Activated CD8-positive, alpha-beta T cell treated with anti-CD3 and anti-CD28 coated beads for 36 hours (primary cell): Measurements from ENCODE around the gene POLR2H. TPM values are rescaled to one million over a fixed set of nuclear protein-coding genes. Genes with fewer than 3 reads are reported as not detected.

Source experiments
- ATAC-seq: fragments of 200-7000 bp; cut with Tn5 transposase; one replicate; pipeline ENCODE4 v1.10.0; 2021; ENCODE audit warnings: mild to moderate bottlenecking, moderate library complexity
- CTCF ChIA-PET: fragments of 350-600 bp; sonication (Branson Sonifier 250); formaldehyde crosslinking; loops from one replicate; lab custom pipeline; 2021; ENCODE audit warnings: antibody characterized with exemption; lab: Charles Lee
- POLR2A ChIA-PET: fragments of 350-600 bp; sonication (Branson Sonifier 250); formaldehyde crosslinking; loops from one replicate; lab custom pipeline; 2021; ENCODE audit warnings: antibody characterized with exemption; lab: Charles Lee
- DNase-seq: peaks from one replicate; pipeline ENCODE4 v3.0.0-alpha.2; 2020
- H3K27ac Mint-ChIP-seq: one replicate; pipeline ENCODE4 v1.8.0; 2021; ENCODE audit warnings: mild to moderate bottlenecking, mixed read lengths
- H3K27me3 Mint-ChIP-seq: one replicate; pipeline ENCODE4 v1.8.0; 2021; ENCODE audit warnings: mixed read lengths
- H3K36me3 Mint-ChIP-seq: one replicate; pipeline ENCODE4 v1.8.0; 2021; ENCODE audit warnings: low read depth, mixed read lengths
- H3K4me1 Mint-ChIP-seq: one replicate; pipeline ENCODE4 v1.8.0; 2021; ENCODE audit warnings: low read depth, mixed read lengths
- H3K4me3 Mint-ChIP-seq: one replicate; pipeline ENCODE4 v1.8.0; 2021; ENCODE audit warnings: mild to moderate bottlenecking, moderate library complexity, mixed read lengths
- H3K9me3 Mint-ChIP-seq: one replicate; pipeline ENCODE4 v1.8.0; 2021; ENCODE audit warnings: mixed read lengths
- CTCF ChIP-seq: fragments of 200-600 bp; IDR thresholded peaks from one replicate; pipeline ENCODE4 v1.8.0; 2022; ENCODE audit warnings: antibody characterized with exemption, mild to moderate bottlenecking
- intact Hi-C: fragments of 100-400 bp; cut with micrococcal nuclease; formaldehyde crosslinking; loops from one replicate; pipeline ENCODE4 v1.10.0; 2022
- total RNA-seq, 2 experiments: library from RNA; stranded (reverse); gene quantifications; one replicate each; pipeline ENCODE4 v1.2.3, GENCODE V29; 2021

POLR2H gene
- total RNA-seq, 2 experiments from 2014 or later, result 166 to 169 TPM

GRCh38 chr3:184414418-184415202 is 53.1 kb downstream of the POLR2H start:
- no peak overlapping the region for H3K4me3 Mint-ChIP-seq
- ATAC-seq (no peak), DNase-seq (no peak)
- TF ChIP-seq CTCF, result no peak
- no peaks in the 10 kb centered on the region for H3K9me3 Mint-ChIP-seq
- H3K27me3 Mint-ChIP-seq, result no peaks in the 10 kb centered on the region
- no peak overlapping the region for H3K27ac Mint-ChIP-seq
- no peaks in the 10 kb centered on the region for H3K4me1 Mint-ChIP-seq
- H3K36me3 Mint-ChIP-seq, result no peaks in the 10 kb centered on the region
- ChIA-PET POLR2A (interaction anchor here (0.6 kb wide), 1 partner anchor 77 kb away, joined by 4 read pairs; the partner anchor contains the start of gene FAM131A), CTCF (interaction anchor here (1.1 to 7.6 kb wide), 5 partner anchors 43 to 364 kb away, joined by 3 to 69 read pairs (median 5); no protein-coding TSS in a partner anchor)
- intact Hi-C loops, result loop anchor here (10.0 kb wide), 1 partner anchor 100 kb away; no protein-coding TSS in a partner anchor

GRCh38 chr3:184415203-184415490 is 53.6 kb downstream of the POLR2H start:
- H3K9me3 Mint-ChIP-seq, result no peaks in the 10 kb centered on the region
- TF ChIP-seq CTCF, result no peak
- ATAC-seq (no peak), DNase-seq (no peak)
- no peaks in the 10 kb centered on the region for H3K27me3 Mint-ChIP-seq
- intact Hi-C loops, result loop anchor here (10.0 kb wide), 1 partner anchor 100 kb away; no protein-coding TSS in a partner anchor
- ChIA-PET POLR2A (no interaction called here), CTCF (interaction anchor here (1.1 to 7.6 kb wide), 5 partner anchors 44 to 127 kb away, joined by 3 to 69 read pairs (median 5); no protein-coding TSS in a partner anchor)
- H3K27ac Mint-ChIP-seq, result no peak overlapping the region
- H3K4me1 Mint-ChIP-seq, result no peaks in the 10 kb centered on the region
- no peak overlapping the region for H3K4me3 Mint-ChIP-seq
- no peaks in the 10 kb centered on the region for H3K36me3 Mint-ChIP-seq

GRCh38 chr3:184417619-184418327 is 56.3 kb downstream of the POLR2H start:
- Mint-ChIP-seq H3K27ac (no peak overlapping the region), H3K36me3 (no peaks in the 10 kb centered on the region), H3K27me3 (peaks cover under 1% of the 10 kb centered on the region), H3K9me3 (no peaks in the 10 kb centered on the region), H3K4me3 (no peak overlapping the region), H3K4me1 (no peaks in the 10 kb centered on the region)
- CTCF ChIA-PET, result interaction anchor here (0.6 to 7.6 kb wide), 13 partner anchors 8 to 133 kb away, joined by 3 to 69 read pairs (median 4); no protein-coding TSS in a partner anchor
- ATAC-seq (peak; percentile 98), DNase-seq (peak; percentile 78)
- peak; percentile 87 for TF ChIP-seq CTCF
- POLR2A ChIA-PET, result no interaction called here
- intact Hi-C loops, result loop anchor here (2.0 to 10.0 kb wide), 2 partner anchors 97 to 127 kb away; no protein-coding TSS in a partner anchor

Other genes with a start within 250 kb of the POLR2H start
- gene EIF2B5, start 226.4 kb upstream of the POLR2H start, total RNA-seq, result 10 to 100 TPM; 59.9 to 64.0 TPM
- 10 to 100 TPM; 21.2 to 25.9 TPM for gene DVL3, start 206.3 kb upstream of the POLR2H start, total RNA-seq
- gene AP2M1, start 186.9 kb upstream of the POLR2H start, total RNA-seq, result 100 to 1,000 TPM; 211 to 223 TPM
- 10 to 100 TPM; 61.3 to 68.7 TPM for gene ABCF3, start 175.5 kb upstream of the POLR2H start, total RNA-seq
- gene VWA5B2, start 132.1 kb upstream of the POLR2H start, total RNA-seq, result not detected
- 10 to 100 TPM; 40.0 to 44.5 TPM for gene ALG3, start 112.7 kb upstream of the POLR2H start, total RNA-seq
- 1 to 10 TPM; 7.8 to 8.7 TPM for gene EEF1AKMT4, start 112.0 kb upstream of the POLR2H start, total RNA-seq
- under 1 TPM; 0.18 to 0.22 TPM for gene CAMK2N2, start 100.2 kb upstream of the POLR2H start, total RNA-seq
- gene ECE2, start 85.7 kb upstream of the POLR2H start, total RNA-seq, result not detected
- gene PSMD2, start 62.5 kb upstream of the POLR2H start, total RNA-seq, result 100 to 1,000 TPM; 220 to 221 TPM
- gene EIF4G1, start 47.1 kb upstream of the POLR2H start, total RNA-seq, result 100 to 1,000 TPM; 429 to 437 TPM
- 1 to 10 TPM; 4.0 to 5.5 TPM for gene FAM131A, start 24.1 kb upstream of the POLR2H start, total RNA-seq
- gene CLCN2, start 105 bp upstream of the POLR2H start, total RNA-seq, result 1 to 10 TPM; 4.0 to 4.2 TPM
- not detected for gene THPO, start 16.5 kb downstream of the POLR2H start, total RNA-seq
- gene CHRD, start 18.3 kb downstream of the POLR2H start, total RNA-seq, result not detected
- gene EPHB3, start 200.1 kb downstream of the POLR2H start, total RNA-seq, result under 1 TPM in 1 of 2 experiments, not detected in 1; 0.07 TPM